ENCODE data around the gene KIRREL3. TPM values are rescaled to one million over a fixed set of nuclear protein-coding genes. Genes with fewer than 3 reads are reported as not detected.

KIRREL3 gene
- total and polyA plus RNA-seq, 2 of the 4 experiments (the other 2 are of a cell fraction): 10.9 to 15.9 TPM

GRCh38 chr11:126598344-126599216 lies 402.0 kb downstream of the KIRREL3 start:
- Histone ChIP-seq H4K5ac (ENCODE audit: low read depth, low read length) (no peak overlapping the region), H3K9me1 (ENCODE audit: insufficient read depth, low read length) (no peaks in the 10 kb centered on the region), H3K4me1 (ENCODE audit: control insufficient read depth, insufficient read depth, low read length) (no peaks in the 10 kb centered on the region), H3K27ac (ENCODE audit: insufficient read depth, low read length) (no peak overlapping the region), H2BK5ac (ENCODE audit: low read depth, low read length, poor library complexity, severe bottlenecking) (no peak overlapping the region), H3K4me2 (ENCODE audit: low read depth, low read length) (no peak overlapping the region), H4K20me1 (ENCODE audit: insufficient read depth, low read length) (no peaks in the 10 kb centered on the region), H3K36me3 (ENCODE audit: control insufficient read depth, insufficient read depth, low read length) (no peaks in the 10 kb centered on the region), H3K9ac (ENCODE audit: low read depth, low read length) (no peak overlapping the region), H2AK9ac (replicated peaks; ENCODE audit: low read depth, low read length, poor library complexity) (no peak overlapping the region), H4K8ac (ENCODE audit: low read depth in 2 of 2, low read length in 2 of 2) (no peak overlapping the region), H2BK120ac (ENCODE audit: low read depth, low read length) (no peak overlapping the region), H2BK20ac (ENCODE audit: low read depth, low read length) (no peak overlapping the region), H2AK5ac (ENCODE audit: low read depth, low read length) (no peak overlapping the region), H3K9me3 (ENCODE audit: control insufficient read depth, insufficient read depth, low read length) (no peaks in the 10 kb centered on the region), H2BK15ac (ENCODE audit: low read depth, low read length) (no peak overlapping the region), H3K18ac (ENCODE audit: low read depth, low read length) (no peak overlapping the region), H3K14ac (replicated peaks; ENCODE audit: low read depth, low read length) (no peak overlapping the region), H4K91ac (ENCODE audit: insufficient read depth, low read depth, low read length) (no peak overlapping the region), H3K4me3 (ENCODE audit: insufficient read depth, low read depth, low read length) (no peak overlapping the region), H3K23ac (ENCODE audit: low read depth, low read length) (no peak overlapping the region), H3K79me1 (ENCODE audit: low read depth in 1 of 2, low read length in 2 of 2) (no peaks in the 10 kb centered on the region; a peak in 1 of 4 replicates), H2AFZ (replicated peaks; ENCODE audit: low read length, poor library complexity) (no peak overlapping the region), H3K4ac (ENCODE audit: low read depth, low read length) (no peak overlapping the region), H3K56ac (ENCODE audit: extremely low read depth, insufficient read depth, low read length) (no peak overlapping the region), H3K27me3 (ENCODE audit: control insufficient read depth, insufficient read depth, low read length) (no peaks in the 10 kb centered on the region)
- intact Hi-C loops (cut with micrococcal nuclease) (no loop called here), in situ Hi-C loops (cut with MboI; ENCODE audit: low sequenced_read_pairs) (no loop called here), dilution Hi-C loops (cut with HindIII; ENCODE audit: low sequenced_read_pairs, unreplicated experiment) (no loop called here)
- no peak for ATAC-seq (ENCODE audit: low read depth)
- no peak for TF ChIP-seq CEBPB (IDR thresholded peaks at IDR 0.05; ENCODE audit: low read depth, low read length)
- no peak for TF ChIP-seq CHD1 (IDR thresholded peaks at IDR 0.05; ENCODE audit: low read depth, low read length)
- no peak for TF ChIP-seq RFX5 (IDR thresholded peaks at IDR 0.05; ENCODE audit: low read depth, low read length)
- no peak for TF ChIP-seq USF2 (IDR thresholded peaks at IDR 0.05; ENCODE audit: low read depth, low read length)
- no peak for TF ChIP-seq NFE2L2 (IDR thresholded peaks at IDR 0.05; ENCODE audit: low read depth, low read length)
- no peak for TF ChIP-seq POLR2A (IDR thresholded peaks at IDR 0.05; ENCODE audit: low read depth, low read length)
- no peak for TF ChIP-seq CTCF (conservative IDR thresholded peaks at IDR 0.05; ENCODE audit: low read depth, low read length)
- TF ChIP-seq, protein P1, sequence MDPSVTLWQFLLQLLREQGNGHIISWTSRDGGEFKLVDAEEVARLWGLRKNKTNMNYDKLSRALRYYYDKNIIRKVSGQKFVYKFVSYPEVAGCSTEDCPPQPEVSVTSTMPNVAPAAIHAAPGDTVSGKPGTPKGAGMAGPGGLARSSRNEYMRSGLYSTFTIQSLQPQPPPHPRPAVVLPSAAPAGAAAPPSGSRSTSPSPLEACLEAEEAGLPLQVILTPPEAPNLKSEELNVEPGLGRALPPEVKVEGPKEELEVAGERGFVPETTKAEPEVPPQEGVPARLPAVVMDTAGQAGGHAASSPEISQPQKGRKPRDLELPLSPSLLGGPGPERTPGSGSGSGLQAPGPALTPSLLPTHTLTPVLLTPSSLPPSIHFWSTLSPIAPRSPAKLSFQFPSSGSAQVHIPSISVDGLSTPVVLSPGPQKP (IDR thresholded peaks at IDR 0.05; ENCODE audit: borderline replicate concordance, low read depth, low read length): no peak
- TF ChIP-seq SMC3 (IDR thresholded peaks at IDR 0.05; ENCODE audit: low read depth, low read length): no peak
- no peak for TF ChIP-seq MXI1 (IDR thresholded peaks at IDR 0.05; ENCODE audit: borderline replicate concordance, low read depth, low read length)
- TF ChIP-seq BHLHE40 (IDR thresholded peaks at IDR 0.05; ENCODE audit: low read depth, low read length): no peak
- TF ChIP-seq RCOR1 (IDR thresholded peaks at IDR 0.05; ENCODE audit: insufficient replicate concordance, low read length): no peak
- TF ChIP-seq RAD21 (IDR thresholded peaks at IDR 0.05; ENCODE audit: low read length): no peak
- WGBS, 2 experiments (ENCODE audit: extremely low coverage in 2 of 2, insufficient read length in 1 of 2): 67% methylated on average over 3 of the region's 5 CpGs; no CpG with 5 or more reads in 1 of the 2 experiments
- ChIA-PET POLR2A (ENCODE audit: unreplicated experiment) (no interaction called here), CTCF (interaction anchor here (0.6 kb wide), 1 partner anchor 9 kb away, joined by 5 read pairs; no protein-coding TSS in a partner anchor)
- no peak for DNase-seq
- BruUV-seq (replicated peaks): no TSS peak

Data from IMR-90 (cell line).